Activated naive CD8-positive, alpha-beta T cell treated with anti-CD3 and anti-CD28 coated beads for 36 hours (primary cell): Measurements from ENCODE around the gene SIRPB1. TPM values are rescaled to one million over a fixed set of nuclear protein-coding genes. Genes with fewer than 3 reads are reported as not detected.
"Not testable (repeated sequence)": the region's sequence is repeated elsewhere in the genome, so short reads cannot be mapped to it uniquely, and the experiment has no call there.

Experiments
- DNase-seq: peaks from one replicate; pipeline ENCODE4 v3.0.0; 2021
- H3K27ac Mint-ChIP-seq: one replicate; pipeline ENCODE4 v1.8.0; 2022; ENCODE audit warnings: mild to moderate bottlenecking, moderate library complexity, mixed read lengths
- H3K27me3 Mint-ChIP-seq: one replicate; pipeline ENCODE4 v1.8.0; 2022; ENCODE audit warnings: mild to moderate bottlenecking, mixed read lengths
- H3K36me3 Mint-ChIP-seq: one replicate; pipeline ENCODE4 v1.8.0; 2021; ENCODE audit warnings: mild to moderate bottlenecking, mixed read lengths
- H3K4me1 Mint-ChIP-seq: one replicate; pipeline ENCODE4 v1.8.0; 2021; ENCODE audit warnings: mixed read lengths
- H3K4me3 Mint-ChIP-seq: one replicate; pipeline ENCODE4 v1.8.0; 2022; ENCODE audit warnings: mild to moderate bottlenecking, moderate library complexity, mixed read lengths
- H3K9me3 Mint-ChIP-seq: one replicate; pipeline ENCODE4 v1.8.0; 2022; ENCODE audit warnings: mixed read lengths
- total RNA-seq, 2 experiments: library from RNA; stranded (reverse); gene quantifications; one replicate each; pipeline ENCODE4 v1.2.3, GENCODE V29; 2021

SIRPB1 gene
- total RNA-seq, 2 experiments from 2014 or later, result 4.3 to 4.5 TPM

DNA sequence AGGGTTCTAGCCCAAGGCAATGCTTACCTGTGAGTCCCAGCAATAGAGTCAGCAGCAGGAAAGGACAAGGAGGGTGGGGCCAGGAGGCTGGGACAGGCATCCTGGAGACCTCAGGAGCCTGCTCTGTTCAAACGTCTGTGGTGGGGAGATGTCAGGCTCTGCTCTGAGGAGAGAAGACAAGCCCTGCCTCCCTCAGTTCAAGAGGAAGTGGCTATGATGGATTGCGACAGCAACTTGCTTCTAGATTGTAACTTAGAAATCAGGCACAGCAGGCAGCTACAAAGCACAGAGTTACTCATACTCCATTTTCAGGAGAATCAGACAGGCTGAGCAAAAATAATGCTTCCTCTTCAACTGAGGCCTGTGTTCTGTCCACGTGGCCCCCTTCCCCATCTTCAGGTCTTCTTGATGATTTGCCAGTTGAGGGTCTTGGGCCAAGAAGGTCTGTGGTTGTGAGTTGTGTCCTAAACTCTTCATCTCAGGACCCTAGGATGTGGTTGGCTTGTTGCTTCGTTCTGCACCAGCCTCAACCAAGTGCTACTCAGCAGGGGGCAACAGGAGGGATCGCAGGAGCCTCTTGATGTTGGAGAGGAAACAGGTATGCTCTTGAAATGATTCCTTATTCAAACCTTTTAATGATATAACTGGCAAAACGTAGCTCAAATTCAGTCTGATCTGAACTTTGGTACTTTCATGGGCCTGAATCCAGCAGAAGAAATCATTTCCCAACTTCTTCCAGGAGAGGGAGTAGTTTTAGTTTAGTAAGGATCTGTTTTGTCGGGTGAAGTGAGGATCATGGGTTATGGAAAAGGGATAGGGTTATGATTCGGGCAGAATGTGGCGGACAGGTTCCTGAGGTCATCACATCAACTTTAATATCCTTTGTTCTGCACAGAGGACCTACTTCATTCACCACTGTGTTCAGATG lies 31.0 kb downstream of the SIRPB1 start:
- peaks cover 26% of the 10 kb centered on the region for H3K4me1 Mint-ChIP-seq
- DNase-seq, result no peak
- H3K27ac Mint-ChIP-seq, result peak overlapping the region; percentile 90
- peaks cover 12% of the 10 kb centered on the region for H3K36me3 Mint-ChIP-seq
- H3K9me3 Mint-ChIP-seq, result peaks cover 8% of the 10 kb centered on the region
- H3K4me3 Mint-ChIP-seq, result peak overlapping the region; percentile 18
- no peaks in the 10 kb centered on the region for H3K27me3 Mint-ChIP-seq

DNA sequence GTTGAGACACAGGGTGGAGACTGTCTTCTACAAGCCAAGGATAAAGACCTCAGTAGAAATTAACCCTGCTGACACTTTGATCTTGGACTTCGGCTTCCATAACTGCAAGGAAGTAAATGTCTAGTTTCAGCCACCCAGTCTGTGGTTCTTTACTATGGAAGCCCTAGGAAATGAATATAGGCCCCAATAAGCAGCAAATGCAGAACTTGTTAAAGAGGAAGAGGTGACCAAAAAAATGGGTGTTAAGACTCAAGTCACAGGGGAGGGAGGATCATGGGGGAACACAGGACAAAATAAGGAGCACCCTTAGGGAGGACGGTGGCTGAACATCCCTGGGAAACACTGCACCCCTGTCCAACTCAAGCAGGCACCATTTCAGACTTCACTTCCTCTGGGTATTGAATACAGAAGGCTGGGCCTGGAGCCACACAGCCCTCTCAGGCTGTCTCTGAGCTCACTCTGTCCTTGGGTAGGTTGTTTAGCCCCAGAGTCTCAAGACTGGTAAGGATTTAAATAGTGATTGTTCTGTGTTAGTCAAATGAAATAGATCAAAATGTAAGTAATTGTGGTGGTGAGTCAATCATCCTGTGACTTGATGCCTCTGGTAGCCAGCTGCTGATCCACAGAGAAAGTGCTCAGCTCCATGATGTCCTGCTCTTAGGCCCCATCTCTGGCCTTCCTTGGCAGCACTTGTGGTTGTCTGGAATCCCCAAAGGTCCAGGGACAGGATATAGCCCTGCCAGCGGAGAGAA lies 31.9 kb downstream of the SIRPB1 start:
- H3K4me3 Mint-ChIP-seq, result peak overlapping the region; percentile 18
- peaks cover 26% of the 10 kb centered on the region for H3K4me1 Mint-ChIP-seq
- H3K36me3 Mint-ChIP-seq, result peaks cover 14% of the 10 kb centered on the region
- H3K27me3 Mint-ChIP-seq, result no peaks in the 10 kb centered on the region
- H3K27ac Mint-ChIP-seq, result peak overlapping the region; percentile 90
- peaks cover 11% of the 10 kb centered on the region for H3K9me3 Mint-ChIP-seq
- no peak for DNase-seq

DNA sequence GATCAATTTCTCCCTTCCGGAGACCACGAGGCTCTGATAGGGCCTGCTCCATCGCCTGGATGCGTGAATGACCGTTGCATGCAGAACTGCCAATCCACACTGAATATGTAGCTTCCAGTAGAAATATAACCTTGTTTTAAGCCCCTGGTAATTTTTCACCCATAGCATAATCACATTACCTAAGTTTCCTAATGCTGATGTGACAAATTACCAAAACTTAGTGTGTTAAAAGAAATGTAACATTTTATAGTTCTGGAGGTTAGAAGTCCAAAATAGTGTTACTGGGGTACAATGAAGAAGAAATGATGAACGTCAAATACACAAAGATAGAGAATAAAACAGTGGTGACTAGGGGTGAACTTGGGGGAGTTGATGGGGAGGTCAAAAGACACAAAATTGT lies 40.3 kb downstream of the SIRPB1 start:
- Mint-ChIP-seq H3K9me3 (peaks cover 7% of the 10 kb centered on the region), H3K27me3 (no peaks in the 10 kb centered on the region), H3K4me1 (peaks cover 8% of the 10 kb centered on the region), H3K27ac (no peak overlapping the region), H3K4me3 (no peak overlapping the region), H3K36me3 (peaks cover 3% of the 10 kb centered on the region)
- no peak for DNase-seq

DNA sequence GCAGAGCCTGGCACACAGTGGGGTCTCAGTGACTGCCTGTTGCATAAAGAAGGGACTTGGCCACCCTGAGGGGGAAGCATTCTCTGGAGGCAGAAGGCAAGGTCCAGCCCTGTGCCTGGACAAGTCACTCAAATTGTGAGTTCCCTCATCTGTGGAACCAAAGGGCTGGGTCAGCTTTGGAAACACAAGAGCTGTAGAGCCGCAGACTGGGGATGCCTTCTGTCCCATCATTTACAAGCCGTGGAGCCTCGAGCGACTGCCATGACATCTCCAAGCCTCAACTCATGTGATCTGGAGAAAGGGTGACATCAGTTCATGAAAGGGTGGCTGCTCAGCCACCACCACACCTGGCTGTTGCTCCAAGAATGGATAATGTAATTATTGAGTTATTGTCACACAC lies 41.9 kb downstream of the SIRPB1 start:
- Mint-ChIP-seq H3K4me1 (peaks cover 8% of the 10 kb centered on the region), H3K27me3 (no peaks in the 10 kb centered on the region), H3K27ac (no peak overlapping the region), H3K36me3 (peaks cover 1% of the 10 kb centered on the region), H3K4me3 (no peak overlapping the region), H3K9me3 (no peaks in the 10 kb centered on the region)
- DNase-seq, result no peak

DNA sequence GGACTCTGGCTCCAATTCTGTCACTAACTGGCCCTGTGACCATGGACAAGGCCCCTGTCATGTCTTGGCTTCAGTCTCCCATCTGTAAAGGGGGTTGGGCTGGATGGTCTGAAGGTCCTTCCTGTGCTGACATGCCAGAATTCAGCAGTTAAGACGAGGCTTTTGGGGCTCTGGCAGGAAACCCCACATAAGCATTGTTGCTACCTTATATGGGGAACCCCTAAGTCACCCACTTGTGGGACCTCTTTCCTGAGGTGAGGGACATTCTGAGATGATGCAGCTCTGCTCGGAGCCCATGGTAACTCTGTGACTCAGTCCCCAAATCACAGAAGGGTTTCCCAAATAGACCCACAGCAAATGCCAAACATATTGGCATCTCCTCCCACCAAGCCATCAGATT lies 42.5 kb downstream of the SIRPB1 start:
- H3K27me3 Mint-ChIP-seq, H3K9me3 Mint-ChIP-seq, H3K4me1 Mint-ChIP-seq, H3K27ac Mint-ChIP-seq, DNase-seq, H3K4me3 Mint-ChIP-seq, H3K36me3 Mint-ChIP-seq: not testable (repeated sequence)

DNA sequence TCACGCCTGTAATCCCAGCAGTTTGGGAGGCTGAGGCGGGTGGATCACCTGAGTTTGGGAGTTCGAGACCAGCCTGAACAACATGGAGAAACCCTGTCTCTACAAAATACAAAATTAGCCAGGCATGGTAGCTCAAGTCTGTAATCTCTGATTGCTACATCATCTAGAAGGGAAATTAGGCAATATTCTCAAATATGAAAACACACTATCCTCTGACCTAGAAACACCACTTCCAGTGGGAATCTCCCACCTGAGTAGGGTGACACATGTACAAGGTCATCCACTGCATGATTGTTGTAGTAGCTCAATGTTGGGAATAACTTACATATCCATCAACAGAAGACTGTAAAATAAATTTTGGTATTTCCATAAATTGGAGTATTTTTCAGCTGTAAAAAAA lies 43.2 kb downstream of the SIRPB1 start:
- no peak overlapping the region for H3K27ac Mint-ChIP-seq
- H3K9me3 Mint-ChIP-seq, result no peaks in the 10 kb centered on the region
- H3K4me3 Mint-ChIP-seq, result no peak overlapping the region
- DNase-seq, result no peak
- peaks cover 8% of the 10 kb centered on the region for H3K4me1 Mint-ChIP-seq
- H3K27me3 Mint-ChIP-seq, result no peaks in the 10 kb centered on the region
- H3K36me3 Mint-ChIP-seq, result peaks cover 1% of the 10 kb centered on the region

DNA sequence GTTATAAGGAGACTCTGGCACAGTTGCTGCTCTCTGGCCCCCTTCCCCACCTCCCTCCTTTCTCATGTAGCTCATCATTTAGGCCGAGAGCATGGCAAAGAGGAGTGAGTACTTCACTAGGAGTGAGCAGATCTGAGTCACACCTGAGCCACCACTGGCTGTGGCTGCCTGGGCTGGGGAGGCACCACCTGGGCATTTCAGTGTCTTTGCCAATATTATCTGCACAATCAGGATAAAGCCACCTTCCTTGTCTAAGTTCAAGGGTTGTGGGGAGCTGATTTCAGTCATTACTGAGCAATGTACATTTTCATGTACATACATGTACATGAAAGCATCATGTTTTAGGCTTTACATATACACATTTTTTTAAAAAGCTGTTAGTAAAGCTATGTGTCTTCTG lies 43.8 kb downstream of the SIRPB1 start:
- H3K4me3 Mint-ChIP-seq, DNase-seq, H3K27me3 Mint-ChIP-seq, H3K36me3 Mint-ChIP-seq, H3K27ac Mint-ChIP-seq, H3K4me1 Mint-ChIP-seq, H3K9me3 Mint-ChIP-seq: not testable (repeated sequence)

DNA sequence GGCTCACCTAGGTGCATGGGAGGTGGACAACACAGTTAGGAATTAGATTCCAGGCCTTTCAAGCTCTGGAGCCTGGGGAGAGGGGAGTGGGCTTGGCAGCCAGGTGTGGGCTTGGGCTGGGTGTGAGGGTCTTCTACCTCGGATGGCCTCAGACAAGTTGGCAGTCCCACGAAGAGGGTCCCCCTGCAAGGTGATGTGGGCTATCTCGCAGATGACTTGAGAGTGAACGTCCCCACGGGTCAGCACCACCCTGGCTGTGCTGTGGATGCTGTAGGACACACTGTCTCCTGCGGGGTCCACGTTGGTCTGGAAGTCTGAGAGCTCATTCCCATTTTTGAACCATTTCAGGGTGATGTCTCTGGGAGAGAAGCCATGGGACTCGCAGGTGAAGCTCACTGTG lies 48.2 kb downstream of the SIRPB1 start:
- H3K27me3 Mint-ChIP-seq, H3K27ac Mint-ChIP-seq, DNase-seq, H3K36me3 Mint-ChIP-seq, H3K4me1 Mint-ChIP-seq, H3K9me3 Mint-ChIP-seq, H3K4me3 Mint-ChIP-seq: not testable (repeated sequence)

Other genes with a start within 250 kb of the SIRPB1 start
- gene FKBP1A, start 227.0 kb downstream of the SIRPB1 start, total RNA-seq, result 100 to 1,000 TPM; 315 to 324 TPM
- gene NSFL1C, start 153.2 kb downstream of the SIRPB1 start, total RNA-seq, result 10 to 100 TPM; 94.6 to 96.2 TPM
- gene SIRPB2, start 128.6 kb downstream of the SIRPB1 start, total RNA-seq, result not detected
- gene SIRPD, start 62.3 kb downstream of the SIRPB1 start, total RNA-seq, result under 1 TPM in 1 of 2 experiments, not detected in 1; 0.28 TPM
- gene SIRPG, start 37.8 kb upstream of the SIRPB1 start, total RNA-seq, result 10 to 100 TPM; 34.1 to 35.8 TPM